Caco-2 (cell line): ENCODE data around the gene KBTBD8. TPM values are rescaled to one million over a fixed set of nuclear protein-coding genes. Genes with fewer than 3 reads are reported as not detected.

Experiments used
- BruUV-seq: library from RNA; stranded (reverse); fragments of 400-500 nt; replicated peaks from 2 replicates; lab custom pipeline; 2021; lab: Mats Ljungman, UMichigan
- CTCF ChIA-PET: fragments of 300-600 bp; sonication (Branson Sonifier 250); formaldehyde crosslinking; loops from one replicate; lab custom pipeline; 2022; ENCODE audit warnings: antibody characterized with exemption; lab: Charles Lee
- POLR2A ChIA-PET: fragments of 300-600 bp; sonication (Branson Sonifier 250); formaldehyde crosslinking; loops from one replicate; lab custom pipeline; 2022; ENCODE audit warnings: antibody characterized with exemption; lab: Charles Lee
- DNase-seq, 2 experiments: peaks; one replicate each; pipeline versions ENCODE4 v3.0.0 to v3.0.0-alpha.2; 2020 to 2022
- H3K27me3 ChIP-seq: replicated peaks from 2 replicates; pipeline ENCODE4 v1.6.0; 2011; ENCODE audit warnings: low read length; ENCODE audit not compliant: control insufficient read depth, insufficient read depth
- H3K36me3 ChIP-seq: 2 replicates; pipeline ENCODE4 v1.5.1; 2011; ENCODE audit warnings: low read length; ENCODE audit not compliant: control insufficient read depth, insufficient read depth
- H3K4me1 ChIP-seq: fragments of 250-450 bp; sonication (Bioruptor Pico); 2 replicates; pipeline ENCODE4 v1.5.1; 2020; ENCODE audit warnings: mild to moderate bottlenecking
- H3K4me3 ChIP-seq: 2 replicates; pipeline ENCODE4 v1.5.1; 2011; ENCODE audit warnings: low read depth, mild to moderate bottlenecking, control low read depth, low read length
- H3K9me3 ChIP-seq: fragments of 250-450 bp; sonication (Bioruptor Pico); 2 replicates; pipeline ENCODE4 v1.5.1; 2020; ENCODE audit warnings: mild to moderate bottlenecking, moderate library complexity
- H3K27ac Mint-ChIP-seq: one replicate; pipeline ENCODE4 v1.8.0; 2022; ENCODE audit warnings: mixed read lengths; ENCODE audit not compliant: unreplicated experiment
- H3K27me3 Mint-ChIP-seq: one replicate; pipeline ENCODE4 v1.8.0; 2022; ENCODE audit warnings: mixed read lengths; ENCODE audit not compliant: insufficient read depth, unreplicated experiment
- H3K36me3 Mint-ChIP-seq: one replicate; pipeline ENCODE4 v1.8.0; 2022; ENCODE audit warnings: mild to moderate bottlenecking, mixed read lengths; ENCODE audit not compliant: insufficient read depth, unreplicated experiment
- H3K4me1 Mint-ChIP-seq: one replicate; pipeline ENCODE4 v1.8.0; 2022; ENCODE audit warnings: low read depth, mixed read lengths; ENCODE audit not compliant: unreplicated experiment
- H3K4me3 Mint-ChIP-seq: one replicate; pipeline ENCODE4 v1.8.0; 2022; ENCODE audit warnings: mild to moderate bottlenecking, moderate library complexity, mixed read lengths; ENCODE audit not compliant: unreplicated experiment
- H3K9me3 Mint-ChIP-seq: one replicate; pipeline ENCODE4 v1.8.0; 2022; ENCODE audit warnings: mixed read lengths; ENCODE audit not compliant: unreplicated experiment
- CTCF ChIP-seq, 2 experiments: fragments of 200-600 bp in 1 of 2; IDR thresholded peaks; 1 replicate in 1 of 2; 2 replicates in 1 of 2; pipeline versions ENCODE4 v1.5.1 to v1.8.0; 2011 to 2022; ENCODE audit warnings: antibody characterized with exemption in 1 of 2, control low read depth in 1 of 2, inconsistent platforms in 1 of 2, low read depth in 1 of 2, low read length in 1 of 2, mild to moderate bottlenecking in 1 of 2, moderate library complexity in 1 of 2; ENCODE audit not compliant: insufficient read depth in 1 of 2, severe bottlenecking in 1 of 2, unreplicated experiment in 1 of 2
- intact Hi-C: fragments of 100-400 bp; cut with micrococcal nuclease; formaldehyde crosslinking; loops from one replicate; pipeline ENCODE4 v1.10.0; 2022; ENCODE audit not compliant: unreplicated experiment
- total RNA-seq: library from RNA; stranded (reverse); gene quantifications from 2 replicates; pipeline ENCODE4 v1.2.3, GENCODE V29; 2022

The KBTBD8 gene
- total RNA-seq, 1 experiment from 2014 or later: 6.8 TPM

GRCh38 chr3:67016522-67017080, 18.5 kb downstream of the KBTBD8 start:
- Mint-ChIP-seq H3K27me3 (no peaks in the 10 kb centered on the region), H3K27ac (peak overlapping the region; percentile 9), H3K36me3 (no peaks in the 10 kb centered on the region), H3K4me3 (no peak overlapping the region), H3K9me3 (no peaks in the 10 kb centered on the region), H3K4me1 (peaks cover 31% of the 10 kb centered on the region)
- Histone ChIP-seq H3K36me3 (no peaks in the 10 kb centered on the region), H3K4me1 (peaks cover 32% of the 10 kb centered on the region), H3K27me3 (no peaks in the 10 kb centered on the region), H3K4me3 (no peak overlapping the region), H3K9me3 (no peaks in the 10 kb centered on the region)
- no peak for TF ChIP-seq CTCF (IDR thresholded peaks at IDR 0.05; ENCODE audit: insufficient read depth in 1 of 2, low read depth in 1 of 2, low read length in 1 of 2, severe bottlenecking in 1 of 2, unreplicated experiment in 1 of 2)
- intact Hi-C loops: loop anchor here (1.0 to 2.0 kb wide), 2 partner anchors 16 to 18 kb away; partner anchors contain the start of gene KBTBD8
- ChIA-PET POLR2A (interaction anchor here (0.9 kb wide), 1 partner anchor 19 kb away, joined by 5 read pairs; the partner anchor contains the start of gene KBTBD8), CTCF (interaction anchor here (0.9 to 1.2 kb wide), 2 partner anchors 26 to 44 kb away, joined by 5 to 6 read pairs; no protein-coding TSS in a partner anchor)
- no peak for DNase-seq
- BruUV-seq: no TSS peak

- Histone ChIP-seq H3K4me1 (peaks cover 32% of the 10 kb centered on the region), H3K36me3 (no peaks in the 10 kb centered on the region), H3K4me3 (no peak overlapping the region), H3K9me3 (no peaks in the 10 kb centered on the region), H3K27me3 (no peaks in the 10 kb centered on the region)
- no peaks in the 10 kb centered on the region for H3K9me3 Mint-ChIP-seq
- H3K36me3 Mint-ChIP-seq: no peaks in the 10 kb centered on the region
- ChIA-PET CTCF (interaction anchor here (0.6 to 1.2 kb wide), 4 partner anchors 19 to 79 kb away, joined by 3 to 6 read pairs (median 4); partner anchors contain the start of gene KBTBD8), POLR2A (interaction anchor here (0.9 kb wide), 1 partner anchor 19 kb away, joined by 5 read pairs; the partner anchor contains the start of gene KBTBD8)
- H3K27me3 Mint-ChIP-seq: no peaks in the 10 kb centered on the region
- H3K4me3 Mint-ChIP-seq: no peak overlapping the region
- no TSS peak for BruUV-seq
- H3K27ac Mint-ChIP-seq: no peak overlapping the region
- TF ChIP-seq CTCF (IDR thresholded peaks at IDR 0.05; ENCODE audit: insufficient read depth in 1 of 2, low read depth in 1 of 2, low read length in 1 of 2, severe bottlenecking in 1 of 2, unreplicated experiment in 1 of 2): no peak
- DNase-seq: peak; percentile 64 to 70
- H3K4me1 Mint-ChIP-seq: peaks cover 25% of the 10 kb centered on the region
- intact Hi-C loops: loop anchor here (1.0 to 2.0 kb wide), 2 partner anchors 16 to 19 kb away; partner anchors contain the start of gene KBTBD8
These were observed 19.1 kb downstream of the KBTBD8 start for GRCh38 chr3:67017211-67017610.

- Histone ChIP-seq H3K4me1 (peaks cover 32% of the 10 kb centered on the region), H3K27me3 (no peaks in the 10 kb centered on the region), H3K36me3 (no peaks in the 10 kb centered on the region), H3K9me3 (no peaks in the 10 kb centered on the region), H3K4me3 (no peak overlapping the region)
- TF ChIP-seq CTCF (IDR thresholded peaks at IDR 0.05; ENCODE audit: insufficient read depth in 1 of 2, low read depth in 1 of 2, low read length in 1 of 2, severe bottlenecking in 1 of 2, unreplicated experiment in 1 of 2): no peak
- Mint-ChIP-seq H3K36me3 (no peaks in the 10 kb centered on the region), H3K27ac (no peak overlapping the region), H3K4me3 (no peak overlapping the region), H3K9me3 (no peaks in the 10 kb centered on the region), H3K27me3 (no peaks in the 10 kb centered on the region), H3K4me1 (peaks cover 25% of the 10 kb centered on the region)
- no TSS peak for BruUV-seq
- intact Hi-C loops: no loop called here
- CTCF ChIA-PET: interaction anchor here (1.2 kb wide), 1 partner anchor 28 kb away, joined by 5 read pairs; no protein-coding TSS in a partner anchor
- no peak for DNase-seq
- POLR2A ChIA-PET: no interaction called here
These were observed 20.1 kb downstream of the KBTBD8 start for GRCh38 chr3:67018105-67018788.
